ENCODE data around the gene PARVA.

PARVA gene

DNA sequence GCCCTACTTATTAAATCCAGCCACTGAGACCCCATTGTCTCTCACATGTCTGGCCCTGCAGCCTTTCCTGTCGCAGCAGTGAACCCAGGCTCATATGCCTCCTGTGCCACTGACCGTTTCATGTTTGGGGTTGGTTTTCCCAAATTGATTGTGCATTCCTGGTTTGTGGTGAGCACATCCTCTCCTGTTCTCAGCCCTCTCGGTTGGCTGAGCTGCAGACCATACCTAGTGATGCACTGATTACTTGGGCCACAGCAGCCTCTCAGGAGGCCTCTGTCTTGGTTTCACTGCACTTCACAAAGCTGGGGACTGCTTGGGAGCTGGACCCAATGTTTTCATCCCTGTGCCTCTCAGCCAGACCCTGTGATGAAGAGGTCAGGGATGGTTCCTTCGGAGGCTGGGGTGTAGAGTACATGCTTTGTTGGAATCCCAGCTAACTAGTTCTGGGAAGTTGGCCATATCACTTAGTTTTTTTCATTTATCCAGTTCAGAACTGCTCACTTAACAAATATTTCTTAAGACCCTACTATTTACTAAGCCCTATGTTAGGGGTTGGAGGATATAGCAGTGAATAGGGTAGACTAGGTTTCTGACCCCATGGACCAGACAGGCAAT, 30.9 kb downstream of the PARVA start:
- DNase-seq = no peak

DNA sequence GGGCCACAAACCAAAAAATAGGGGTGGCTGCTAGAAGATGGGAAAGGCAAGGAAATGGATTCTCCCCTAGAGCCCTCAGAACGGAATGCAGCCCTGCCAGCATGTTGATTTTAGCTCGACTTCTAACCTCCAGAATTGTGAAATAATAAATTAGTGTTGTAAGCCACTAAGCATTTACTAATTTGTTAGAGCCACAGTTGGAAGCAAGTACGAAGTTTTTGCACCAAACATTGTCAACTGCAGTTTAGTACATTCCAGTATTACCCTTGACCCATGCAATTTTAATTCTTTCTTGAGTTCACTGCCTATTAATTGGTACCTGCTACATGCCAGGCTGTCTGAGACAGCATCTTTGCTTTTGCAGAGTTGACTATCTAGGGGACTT, 32.2 kb downstream of the PARVA start:
- no peak for DNase-seq

DNA sequence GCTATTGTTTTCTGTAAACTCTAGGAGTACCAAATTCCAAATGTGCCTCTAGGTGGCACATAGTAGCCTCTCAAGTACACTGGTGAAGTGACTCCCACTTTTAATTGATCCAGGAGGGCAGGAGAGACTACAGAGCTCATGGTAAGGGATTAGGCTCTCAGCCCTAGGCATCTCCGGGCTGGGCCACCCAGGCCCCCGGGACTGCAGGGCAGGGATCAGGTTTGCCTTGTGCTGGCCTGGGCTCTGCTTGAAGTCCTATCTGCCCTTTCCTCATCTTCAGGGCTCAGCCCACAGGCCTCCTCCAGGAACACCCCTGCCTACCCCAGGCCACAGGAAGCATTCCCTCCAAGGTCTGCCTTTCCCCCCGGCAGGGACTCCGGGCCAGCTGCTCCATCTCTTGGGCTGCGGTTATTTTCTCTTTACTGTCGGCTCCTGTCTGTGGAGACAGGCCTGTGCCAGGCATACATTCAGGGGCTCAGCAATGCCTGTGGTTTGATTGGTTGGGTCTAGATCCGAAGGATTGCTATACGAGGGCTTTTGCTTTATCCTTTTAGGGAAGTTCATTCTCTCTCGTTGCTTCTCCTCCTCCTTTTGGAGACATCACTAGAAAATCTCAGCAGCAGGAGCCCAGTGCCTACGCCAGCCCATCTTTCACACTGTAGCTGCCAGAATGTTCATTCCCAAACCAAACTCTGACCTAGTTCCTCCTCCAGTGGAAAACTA, 32.8 kb downstream of the PARVA start:
- DNase-seq = no peak

- DNase-seq = no peak
Measured at GRCh38 chr11:12411393-12411792, 34.0 kb downstream of the PARVA start.

- DNase-seq = no peak
Measured at GRCh38 chr11:12411806-12412727, 34.7 kb downstream of the PARVA start.

GRCh38 chr11:12413141-12414052, 36.0 kb downstream of the PARVA start:
- DNase-seq = no peak

GRCh38 chr11:12414611-12415010, 37.2 kb downstream of the PARVA start:
- DNase-seq = no peak

DNA sequence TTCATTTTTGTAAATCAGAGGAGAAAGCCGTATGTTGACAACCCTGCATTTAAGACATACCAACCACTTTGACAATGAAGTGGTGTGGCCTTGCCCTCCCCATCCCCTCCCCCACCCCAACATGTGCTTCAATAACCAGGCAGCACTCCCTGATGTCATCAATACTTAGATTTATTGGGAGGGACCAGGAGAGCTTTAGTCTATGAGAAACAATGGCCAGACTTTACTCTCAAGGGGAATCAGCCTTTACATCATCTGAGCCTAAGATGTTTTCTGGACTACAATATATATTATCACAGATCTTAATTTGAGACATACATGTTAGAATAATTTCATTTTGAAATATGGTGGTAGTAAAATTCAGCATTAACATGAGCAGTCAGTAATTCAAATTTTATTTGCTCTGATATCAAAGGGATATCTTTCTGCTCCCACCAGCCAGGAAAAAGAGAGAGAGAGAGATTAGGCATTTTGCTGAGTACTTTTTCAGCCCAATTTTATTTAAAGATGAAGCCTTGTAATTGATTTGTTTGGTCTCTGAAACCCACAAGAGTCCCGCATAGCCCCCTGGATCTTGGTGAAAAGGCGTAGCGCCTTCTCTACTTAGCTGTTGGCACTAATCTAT, 38.1 kb downstream of the PARVA start:
- no peak for DNase-seq

DNA sequence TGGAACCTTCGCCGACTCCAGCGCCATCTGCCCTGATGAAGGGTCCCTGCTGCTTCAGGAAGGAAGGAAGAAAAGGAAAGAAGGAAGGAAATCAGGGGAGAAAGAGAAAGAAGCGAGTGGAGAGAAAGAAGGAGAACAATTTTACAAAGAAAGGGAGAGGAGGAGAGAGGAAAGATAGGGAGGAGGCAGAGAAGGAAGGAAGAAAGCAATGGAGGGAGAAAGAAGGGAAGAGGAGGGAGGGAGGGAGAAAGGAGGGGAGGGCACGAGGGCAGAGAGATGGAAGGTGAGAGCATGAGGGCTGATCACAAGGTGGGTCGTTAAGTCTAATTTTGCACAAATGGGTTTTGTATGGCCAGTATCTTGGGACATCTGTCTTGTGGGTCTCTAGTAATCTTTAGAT, 39.2 kb downstream of the PARVA start:
- DNase-seq = no peak

DNA sequence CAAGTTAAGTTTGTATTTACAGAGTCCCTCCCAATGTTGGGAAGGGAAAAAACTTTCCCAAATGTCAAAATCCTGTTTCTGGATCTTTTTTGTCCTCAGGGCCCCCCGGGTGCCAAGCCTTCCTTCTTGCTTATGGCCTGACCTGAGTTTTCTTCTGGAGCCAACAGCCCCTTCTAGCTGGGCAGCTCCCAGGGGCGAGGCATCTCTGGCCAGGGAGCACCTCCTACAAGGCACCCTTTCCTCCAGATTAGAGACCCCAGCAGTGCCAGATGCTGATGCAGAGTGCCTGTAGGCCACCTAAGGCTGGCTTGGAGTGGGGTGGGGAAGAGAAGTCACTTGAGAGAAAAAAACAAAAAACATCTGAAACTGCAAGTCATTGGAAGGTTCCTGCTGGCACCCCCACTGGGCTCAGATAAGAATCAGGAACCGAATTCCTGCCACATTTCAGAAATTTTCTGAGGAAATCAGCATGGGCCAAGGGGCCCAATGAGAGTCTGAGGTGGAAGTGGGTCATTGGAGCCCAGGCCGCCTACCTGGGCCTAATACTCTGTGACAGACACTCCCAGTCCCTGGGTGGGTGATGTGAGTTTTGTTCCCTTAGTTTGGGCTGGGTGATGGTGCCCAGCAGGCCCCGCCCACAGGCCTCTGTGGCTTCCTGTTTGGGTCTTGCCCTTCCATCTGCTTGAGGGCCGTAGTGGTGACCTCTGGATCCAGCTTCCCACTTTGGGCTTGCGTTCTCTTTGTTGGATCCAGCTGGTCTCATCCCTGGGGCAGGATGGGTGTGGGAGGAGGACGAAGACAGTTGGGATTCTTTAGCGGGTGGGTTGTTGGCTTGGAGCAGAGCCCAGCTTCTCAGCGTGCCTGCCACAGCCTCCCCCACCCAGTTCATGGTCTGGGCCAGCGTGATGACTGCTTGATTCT, 40.6 kb downstream of the PARVA start:
- no peak for DNase-seq

DNA sequence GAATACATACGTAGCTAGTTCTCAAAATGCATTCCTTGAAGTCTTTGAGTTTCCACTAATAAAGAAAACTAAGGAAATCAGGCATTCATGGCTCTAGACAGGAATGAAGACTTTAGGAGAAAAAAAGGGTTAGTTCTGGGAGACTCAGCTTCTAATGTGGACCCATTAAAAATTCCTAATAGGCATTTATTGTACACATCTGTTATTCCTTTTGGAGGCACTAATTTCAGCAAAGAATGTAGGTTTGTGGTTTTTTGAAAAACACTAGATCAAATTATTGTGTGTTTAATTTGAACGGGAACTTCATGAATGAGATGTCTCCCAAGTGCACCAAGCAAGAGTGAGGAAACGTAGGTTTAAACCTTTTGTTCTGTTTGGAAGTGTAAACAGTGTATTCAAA, 42.7 kb downstream of the PARVA start:
- DNase-seq = no peak

- DNase-seq = no peak
Measured at GRCh38 chr11:12420706-12421105, 43.3 kb downstream of the PARVA start.

DNA sequence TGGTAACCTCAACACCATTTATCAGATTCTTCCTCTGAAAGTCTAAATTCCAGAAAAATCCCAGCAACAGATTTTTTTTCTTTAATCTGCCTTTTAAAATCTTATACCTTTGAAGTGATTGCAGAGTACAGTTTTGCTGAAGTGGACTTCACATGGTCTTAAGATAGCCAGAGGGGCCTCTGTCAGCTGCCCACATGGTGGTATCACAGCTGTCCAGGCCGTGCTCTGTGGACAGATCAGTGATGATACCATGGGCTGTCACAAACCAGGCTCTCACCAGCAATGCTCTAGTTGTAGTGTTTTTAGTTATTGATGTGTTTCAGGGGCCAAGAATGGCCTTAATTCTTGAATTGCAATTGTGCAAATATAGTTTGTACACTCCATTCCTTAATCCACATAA, 44.0 kb downstream of the PARVA start:
- no peak for DNase-seq

GRCh38 chr11:12426176-12426575, 48.8 kb downstream of the PARVA start:
- DNase-seq = no peak

DNA sequence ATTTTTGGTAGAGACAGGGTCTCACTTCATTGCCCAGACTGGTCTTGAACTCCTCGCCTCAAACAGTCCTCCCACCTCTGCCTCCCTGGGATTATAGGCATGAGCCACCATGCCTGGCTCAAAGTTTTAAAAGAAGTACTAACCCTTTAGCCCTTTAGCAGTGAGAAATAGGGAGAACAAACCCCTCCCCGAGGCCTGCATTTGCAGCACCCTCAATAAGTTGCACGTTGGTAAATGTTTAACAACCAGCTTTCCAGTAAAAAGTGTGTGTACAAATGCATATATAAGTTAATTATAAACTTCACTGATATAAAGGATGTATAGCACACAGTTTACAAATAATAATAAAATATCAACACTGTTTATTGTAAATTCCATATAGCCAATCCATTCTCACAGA, 51.8 kb downstream of the PARVA start:
- DNase-seq = no peak

DNA sequence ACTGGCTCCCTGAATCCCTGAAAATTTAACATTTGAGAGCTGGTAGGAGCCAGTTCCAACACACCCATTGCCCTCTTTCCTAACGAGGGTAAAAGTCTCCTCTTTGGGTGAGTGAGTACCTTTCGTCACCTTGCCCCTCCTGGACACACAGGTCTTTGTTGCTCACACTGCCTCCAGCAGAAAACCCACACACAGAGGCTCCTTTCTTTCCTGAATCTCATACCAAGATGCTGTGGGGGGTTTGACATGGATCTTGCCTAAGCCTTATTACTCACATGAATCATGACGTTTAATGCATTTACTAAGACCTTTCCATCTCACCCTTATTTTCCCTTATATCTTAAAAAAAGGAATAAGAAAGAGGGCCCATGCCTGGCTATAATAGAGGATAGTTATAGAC, 53.0 kb downstream of the PARVA start:
- DNase-seq = no peak

GRCh38 chr11:12430954-12431595, 53.7 kb downstream of the PARVA start:
- DNase-seq = no peak

- DNase-seq = no peak
Measured at GRCh38 chr11:12432507-12432906, 55.1 kb downstream of the PARVA start.

DNA sequence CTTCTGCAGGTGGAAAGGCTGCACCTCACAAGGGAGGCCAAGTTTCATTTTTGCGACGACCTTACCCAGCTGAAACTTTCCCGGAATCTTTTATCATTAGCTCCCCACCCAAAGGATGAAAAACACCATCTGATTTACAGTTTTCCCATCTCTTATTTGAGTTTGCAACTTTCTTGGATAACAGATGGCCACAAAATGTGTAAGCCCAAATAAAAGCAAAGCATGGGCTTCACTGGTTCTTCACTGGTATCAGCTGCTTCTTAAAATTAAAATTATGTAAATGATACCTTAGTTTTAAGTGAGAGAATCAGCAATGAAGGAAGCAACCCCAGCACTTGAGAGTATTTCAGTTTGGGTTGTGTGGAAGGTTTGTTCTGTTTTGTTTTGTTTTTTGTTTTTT, 55.8 kb downstream of the PARVA start:
- DNase-seq = no peak

DNA sequence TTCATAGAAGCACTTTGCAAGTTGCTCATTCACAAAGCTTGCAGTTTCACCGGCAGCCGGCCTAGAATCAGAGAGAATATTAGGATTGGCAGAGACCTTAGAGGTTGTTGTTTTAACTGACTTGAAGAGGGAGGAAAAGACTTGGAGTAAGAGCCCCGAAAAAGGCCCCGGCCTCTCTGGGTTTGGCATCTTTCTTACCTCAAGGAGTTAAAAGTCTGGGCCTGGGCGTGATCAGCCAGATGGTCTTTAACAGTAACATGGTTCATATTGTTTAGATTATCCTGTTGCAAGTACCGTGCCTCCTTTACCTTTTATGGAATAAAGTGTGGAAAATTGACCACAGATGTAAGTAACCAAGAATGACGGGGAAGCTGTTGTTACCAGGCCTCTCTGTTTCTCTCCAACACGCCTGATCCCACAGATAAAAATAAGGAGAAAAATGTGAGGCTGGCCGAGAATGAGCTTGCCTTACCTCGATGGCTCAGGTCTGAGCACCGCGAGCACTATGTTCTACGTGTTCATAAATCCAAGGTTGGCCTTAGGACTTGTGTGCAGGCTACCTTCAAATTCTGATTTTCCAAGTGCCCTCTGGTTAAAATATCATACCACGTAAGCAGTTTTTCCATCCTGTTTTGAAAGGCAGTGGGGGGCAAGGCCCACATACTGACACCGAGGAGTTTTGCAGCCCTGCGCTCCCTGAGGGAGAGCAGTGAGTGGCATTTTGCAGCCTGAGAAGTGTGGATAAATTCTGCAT, 56.4 kb downstream of the PARVA start:
- no peak for DNase-seq

All from NK-92 treated with Interleukin-12 subunit alpha and Interleukin-12 subunit beta, amount 100 ng/mL, for 24 hours (cell line).